ENCODE data around the gene NRSN2.

GRCh38 chr20:309841-310644 is 36.9 kb upstream of the NRSN2 start:
- TF ChIP-seq POLR2A (IDR thresholded peaks at IDR 0.05) = no peak
- no peak for TF ChIP-seq CTCF (IDR thresholded peaks at IDR 0.05)
